HPDE6-E6E7 (cell line): Measurements from ENCODE around the gene RRP15.

Source experiments
- DNase-seq: peaks from one replicate; pipeline ENCODE4 v3.0.0; 2011; ENCODE audit warnings: missing footprints; ENCODE audit errors: extremely low spot score

RRP15 gene

DNA sequence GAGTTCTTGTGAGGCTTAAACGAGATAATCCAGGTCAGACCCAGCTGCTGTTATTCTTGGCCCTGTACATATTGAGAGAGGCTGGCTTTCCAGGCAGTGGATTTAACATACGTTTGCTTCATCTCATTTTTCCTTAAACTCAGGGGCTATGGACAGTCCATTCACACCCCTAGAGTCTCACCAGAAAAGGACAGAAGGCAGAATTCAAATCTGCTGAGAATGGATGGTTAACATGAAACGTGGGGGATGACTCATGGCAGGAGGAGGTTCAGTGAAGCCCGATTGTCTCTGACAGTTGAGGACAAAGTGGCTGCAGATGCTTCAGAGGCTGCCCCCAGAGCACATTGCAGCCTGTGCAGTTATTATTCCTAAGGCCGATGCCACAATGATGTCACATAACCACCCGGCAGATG lies 99.5 kb downstream of the RRP15 start:
- no peak for DNase-seq
